NCI-H2107 treated with DMSO at 0.1 percent for 48 hours (cell line): Measurements from ENCODE around the gene U2AF2.

Experiments used
- DNase-seq: peaks from one replicate; lab custom pipeline; 2025; ENCODE audit not compliant: unreplicated experiment; lab: John Stamatoyannopoulos, UW

Gene U2AF2

DNA sequence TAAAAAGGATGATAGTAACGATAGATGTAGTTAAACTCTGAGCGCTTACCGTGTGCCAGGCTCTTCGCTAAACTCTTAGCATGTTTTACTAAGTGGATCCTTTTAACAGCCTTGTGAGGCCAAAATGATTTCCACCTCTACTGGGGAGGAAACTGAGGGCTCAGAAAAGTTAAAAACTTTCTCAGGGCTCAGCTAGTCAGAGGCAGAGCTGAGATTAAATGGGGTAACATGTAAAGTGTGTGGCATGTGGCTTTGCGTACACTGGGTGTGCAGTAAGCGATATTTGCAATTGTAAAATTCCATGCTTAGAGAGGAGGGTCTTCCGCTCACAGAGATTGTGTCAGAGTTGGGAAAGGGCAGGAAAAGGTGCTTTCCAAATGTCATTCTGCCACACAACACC is 1.7 kb downstream of the U2AF2 start:
- DNase-seq = no peak

DNA sequence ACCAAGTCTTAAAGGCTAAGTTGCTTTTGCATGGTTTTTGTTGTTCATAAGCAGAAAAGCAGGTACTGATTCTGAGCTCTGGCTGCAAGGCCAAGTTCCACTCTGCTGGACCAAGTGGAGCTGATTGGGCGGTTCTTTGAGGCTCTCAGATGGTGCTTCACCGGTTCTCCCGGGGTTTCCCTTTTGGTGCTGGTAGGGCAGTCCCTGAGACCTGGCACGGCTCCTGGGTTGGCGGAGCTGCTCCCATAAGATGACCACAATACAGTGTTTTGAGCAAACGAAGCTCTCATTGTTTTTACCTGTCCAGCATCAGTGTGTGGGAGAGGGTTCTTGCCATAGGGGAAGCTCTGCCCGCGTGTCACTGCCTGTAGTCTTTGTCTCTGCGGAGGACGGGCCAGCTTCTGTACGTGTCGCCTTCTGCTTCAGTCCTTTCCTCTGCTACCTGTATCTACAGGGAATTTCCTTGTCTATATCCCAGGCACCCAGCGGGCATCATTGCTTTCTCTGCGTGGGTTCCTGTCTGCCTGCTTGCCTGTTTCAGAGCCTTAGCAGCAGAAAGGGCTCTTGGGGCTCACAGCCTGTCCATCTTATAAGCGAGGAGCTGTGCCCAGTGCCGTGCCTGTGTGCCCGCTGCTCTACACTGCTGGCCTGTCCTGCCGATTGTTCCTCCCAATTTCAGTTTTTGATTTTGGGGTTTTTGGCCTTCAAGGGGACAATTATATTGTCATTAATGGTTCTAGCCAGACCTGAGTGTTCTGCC is 2.3 kb downstream of the U2AF2 start:
- DNase-seq = peak; percentile 53

DNA sequence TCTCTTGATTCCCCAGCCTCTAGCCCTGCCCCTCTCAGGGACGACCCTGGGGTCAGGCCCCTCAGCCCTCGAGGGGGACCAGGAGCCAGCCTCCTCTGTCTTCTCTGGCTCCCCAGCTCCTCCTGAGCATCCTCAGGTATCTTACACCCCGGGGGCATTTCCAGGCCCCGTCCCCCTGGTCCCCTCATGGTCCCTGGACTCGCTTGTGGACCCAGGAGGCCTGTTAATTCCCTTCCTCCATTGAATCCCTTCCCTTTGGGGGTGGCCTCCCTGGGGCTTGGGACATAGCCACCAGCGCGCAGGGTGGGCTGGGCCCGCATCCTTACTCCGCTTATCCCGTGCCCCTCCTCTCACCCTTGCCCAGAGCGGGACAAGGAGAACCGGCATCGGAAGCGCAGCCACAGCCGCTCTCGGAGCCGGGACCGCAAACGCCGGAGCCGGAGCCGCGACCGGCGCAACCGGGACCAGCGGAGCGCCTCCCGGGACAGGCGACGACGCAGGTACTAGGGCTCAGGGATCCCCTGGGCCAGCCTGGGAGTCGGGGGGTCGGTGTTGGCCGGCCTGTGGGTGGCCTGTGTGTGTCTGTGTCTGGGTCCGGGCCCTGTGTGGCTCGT is 4.1 kb downstream of the U2AF2 start:
- no peak for DNase-seq

GRCh38 chr19:55659822-55660221 is 5.0 kb downstream of the U2AF2 start:
- DNase-seq = no peak

DNA sequence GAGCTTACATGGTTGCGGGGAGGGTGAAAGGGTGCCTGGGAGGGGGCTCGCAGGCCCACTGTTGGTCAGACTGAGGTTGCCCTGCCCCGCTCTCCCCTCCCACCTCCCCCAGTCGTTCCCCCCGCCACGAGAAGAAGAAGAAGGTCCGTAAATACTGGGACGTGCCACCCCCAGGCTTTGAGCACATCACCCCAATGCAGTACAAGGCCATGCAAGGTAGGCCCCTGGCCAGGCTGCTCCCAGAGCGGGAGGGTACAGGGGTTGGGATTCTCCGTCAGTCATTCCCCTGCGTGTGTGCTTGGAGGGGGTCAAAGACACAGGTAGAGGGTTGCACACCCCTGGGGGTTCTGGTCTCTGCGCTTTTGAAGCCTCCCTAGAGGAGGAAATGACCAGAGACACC is 5.6 kb downstream of the U2AF2 start:
- DNase-seq = no peak

DNA sequence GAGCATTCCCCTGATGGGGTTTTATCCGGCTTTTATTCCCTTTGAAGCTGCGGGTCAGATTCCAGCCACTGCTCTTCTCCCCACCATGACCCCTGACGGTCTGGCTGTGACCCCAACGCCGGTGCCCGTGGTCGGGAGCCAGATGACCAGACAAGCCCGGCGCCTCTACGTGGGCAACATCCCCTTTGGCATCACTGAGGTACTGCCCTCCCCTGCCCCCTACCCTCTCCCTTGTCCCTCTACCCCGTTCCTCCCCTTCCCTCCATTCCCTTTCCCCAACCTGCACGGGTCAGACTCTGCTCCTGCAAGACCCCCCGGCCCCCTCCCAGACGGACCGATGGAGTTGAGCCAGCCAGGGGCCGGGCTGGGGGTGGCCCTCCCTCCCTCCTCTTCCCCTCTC is 6.2 kb downstream of the U2AF2 start:
- DNase-seq = no peak

DNA sequence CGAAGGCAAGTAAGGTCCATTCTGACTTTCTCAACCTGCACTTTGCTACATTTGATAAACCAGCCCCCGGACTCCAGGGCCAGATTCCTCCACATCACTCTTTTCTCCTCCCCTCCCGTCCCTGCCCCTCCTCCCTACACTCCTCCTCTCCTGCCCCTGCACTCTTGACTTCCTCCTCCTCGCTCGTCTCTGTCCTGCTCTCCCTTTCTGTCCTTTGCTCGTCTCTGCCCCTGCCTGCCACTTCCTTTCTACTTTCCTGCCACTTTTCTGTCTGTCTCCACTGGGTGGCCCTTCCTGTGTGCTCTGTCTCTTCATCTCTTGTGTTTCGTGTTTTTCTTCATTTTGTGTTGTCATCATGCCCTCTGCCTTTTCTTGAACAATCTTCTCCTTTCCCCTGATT is 7.0 kb downstream of the U2AF2 start:
- no peak for DNase-seq

GRCh38 chr19:55663846-55664536 is 9.2 kb downstream of the U2AF2 start:
- DNase-seq = no peak

GRCh38 chr19:55666343-55667005 is 11.6 kb downstream of the U2AF2 start:
- DNase-seq = no peak

DNA sequence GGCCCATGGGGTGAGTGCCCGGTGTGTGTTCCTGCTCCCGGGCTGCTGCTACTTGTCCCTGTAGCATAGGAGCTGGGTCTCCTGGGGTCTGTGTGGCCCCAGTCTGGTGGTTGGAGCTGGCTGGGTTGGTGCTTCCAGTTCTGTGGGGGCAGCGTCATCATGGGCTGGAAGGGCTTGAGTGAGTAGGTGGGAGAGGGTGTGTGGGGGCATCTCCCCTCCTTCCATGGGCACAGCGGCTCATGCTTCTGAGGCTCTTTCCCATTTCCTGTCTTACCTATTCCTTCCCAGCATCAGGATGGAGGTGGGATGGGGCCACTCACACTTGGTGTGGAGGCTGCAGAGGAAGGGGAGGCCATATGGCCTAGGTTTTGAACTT is 12.2 kb downstream of the U2AF2 start:
- no peak for DNase-seq

DNA sequence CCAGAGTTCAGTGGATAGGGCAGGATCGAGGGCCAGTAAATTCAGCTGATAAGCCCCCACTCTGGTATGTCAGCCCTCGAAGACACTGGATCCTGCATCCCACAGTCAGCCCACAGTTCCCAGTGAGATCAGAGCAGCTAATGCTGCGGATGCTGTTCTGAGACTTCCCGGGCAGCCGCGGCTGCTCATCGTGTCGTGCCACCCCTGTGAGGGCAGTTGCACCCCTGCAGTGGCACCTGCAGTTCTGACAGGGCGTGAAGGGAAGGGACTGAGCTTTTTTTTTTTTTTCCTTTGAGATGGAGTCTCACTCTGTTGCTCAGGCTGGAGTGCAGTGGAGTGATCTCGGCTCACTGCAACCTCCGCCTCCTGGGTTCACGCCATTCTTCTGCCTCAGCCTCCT is 12.7 kb downstream of the U2AF2 start:
- no peak for DNase-seq

- no peak for DNase-seq
Measured at GRCh38 chr19:55667958-55668357, 13.1 kb downstream of the U2AF2 start.

- no peak for DNase-seq
Measured at GRCh38 chr19:55668603-55669348, 13.9 kb downstream of the U2AF2 start.

- peak; percentile 83 for DNase-seq
Measured at GRCh38 chr19:55669418-55670279, 14.8 kb downstream of the U2AF2 start.

- DNase-seq = peak; percentile 83
Measured at GRCh38 chr19:55670280-55671053, 15.6 kb downstream of the U2AF2 start.

- DNase-seq = no peak
Measured at GRCh38 chr19:55671054-55671378, 16.2 kb downstream of the U2AF2 start.

GRCh38 chr19:55672418-55672817 is 17.6 kb downstream of the U2AF2 start:
- DNase-seq = no peak

DNA sequence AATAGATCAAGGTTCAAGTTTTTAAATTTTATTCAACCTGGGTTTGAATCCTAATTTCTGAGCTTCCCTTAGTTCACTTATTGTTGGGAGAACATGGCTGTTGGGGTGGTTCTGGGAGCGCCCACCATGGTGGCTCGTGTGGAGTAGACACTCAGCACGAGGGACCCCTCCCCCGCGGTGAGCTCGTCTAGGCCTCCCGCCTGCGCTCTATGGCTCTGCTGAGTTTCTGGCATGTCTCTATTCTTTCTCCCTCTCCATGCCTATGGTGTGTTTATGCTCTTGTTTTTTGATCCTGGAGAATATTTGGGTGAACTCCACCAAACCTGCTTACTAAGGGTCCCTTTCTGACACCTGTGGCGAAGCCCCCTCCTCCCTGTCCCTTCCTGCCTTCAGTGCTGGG is 18.6 kb downstream of the U2AF2 start:
- no peak for DNase-seq

DNA sequence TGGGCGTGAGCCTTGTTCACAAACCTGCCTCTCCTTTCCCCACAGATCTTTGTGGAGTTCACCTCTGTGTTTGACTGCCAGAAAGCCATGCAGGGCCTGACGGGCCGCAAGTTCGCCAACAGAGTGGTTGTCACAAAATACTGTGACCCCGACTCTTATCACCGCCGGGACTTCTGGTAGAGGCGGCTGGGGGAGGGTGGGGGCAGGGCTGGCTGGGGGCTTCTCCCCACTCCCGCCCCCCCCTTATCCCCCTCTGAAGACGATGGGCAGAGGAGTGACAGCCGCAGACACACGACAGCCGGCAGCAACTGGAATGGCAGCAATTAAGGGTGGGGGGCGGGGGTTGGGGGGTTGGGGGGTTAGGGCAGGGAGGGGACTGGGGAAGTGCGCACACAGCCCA is 19.1 kb downstream of the U2AF2 start:
- no peak for DNase-seq

GRCh38 chr19:55674459-55674840 is 19.6 kb downstream of the U2AF2 start:
- DNase-seq = no peak
